ENCODE results near the gene SLC16A8.

SLC16A8 gene

DNA sequence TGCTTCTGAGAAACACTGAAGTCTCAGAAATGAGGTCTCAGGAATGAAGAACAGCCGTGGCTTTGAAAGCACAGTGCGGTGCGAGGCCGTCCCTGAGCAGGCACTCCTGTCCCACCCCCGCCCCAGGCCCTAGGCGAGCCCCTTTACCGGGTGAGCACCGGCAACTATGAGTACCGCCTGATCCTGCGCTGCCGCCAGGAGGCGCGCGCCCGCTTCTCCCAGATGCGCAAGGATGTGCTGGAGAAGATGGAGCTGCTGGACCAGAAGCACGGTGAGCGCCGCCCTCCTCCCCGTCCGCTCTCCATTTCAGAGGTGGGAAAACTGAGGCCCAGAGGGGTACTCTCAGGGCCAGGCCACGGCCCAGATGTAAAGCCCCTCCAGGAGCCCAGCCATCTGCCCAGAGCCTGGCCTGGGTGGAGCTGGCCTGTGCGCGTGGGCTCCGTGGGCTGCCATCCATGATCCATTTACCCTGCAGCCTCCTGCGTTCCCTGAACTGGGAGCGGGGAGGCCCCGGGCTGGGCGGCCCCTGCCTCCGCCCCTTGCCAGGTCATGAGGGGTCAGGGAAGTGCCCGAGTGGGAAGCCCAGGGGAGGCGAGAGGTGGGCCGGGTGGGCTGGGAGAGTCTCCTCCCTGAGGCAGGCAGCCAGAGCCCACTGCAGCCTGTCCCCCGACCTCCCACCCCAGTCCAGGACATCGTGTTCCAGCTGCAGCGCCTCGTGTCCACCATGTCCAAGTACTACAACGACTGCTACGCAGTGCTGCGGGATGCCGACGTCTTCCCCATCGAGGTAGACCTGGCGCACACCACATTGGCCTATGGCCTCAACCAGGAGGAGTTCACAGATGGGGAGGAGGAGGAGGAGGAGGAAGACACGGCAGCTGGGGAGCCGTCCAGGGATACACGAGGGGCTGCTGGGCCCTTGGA is 9.5 kb downstream of the SLC16A8 start:
- no peak for DNase-seq (ENCODE audit: low read depth in 1 of 2, low spot score in 1 of 2)

DNA sequence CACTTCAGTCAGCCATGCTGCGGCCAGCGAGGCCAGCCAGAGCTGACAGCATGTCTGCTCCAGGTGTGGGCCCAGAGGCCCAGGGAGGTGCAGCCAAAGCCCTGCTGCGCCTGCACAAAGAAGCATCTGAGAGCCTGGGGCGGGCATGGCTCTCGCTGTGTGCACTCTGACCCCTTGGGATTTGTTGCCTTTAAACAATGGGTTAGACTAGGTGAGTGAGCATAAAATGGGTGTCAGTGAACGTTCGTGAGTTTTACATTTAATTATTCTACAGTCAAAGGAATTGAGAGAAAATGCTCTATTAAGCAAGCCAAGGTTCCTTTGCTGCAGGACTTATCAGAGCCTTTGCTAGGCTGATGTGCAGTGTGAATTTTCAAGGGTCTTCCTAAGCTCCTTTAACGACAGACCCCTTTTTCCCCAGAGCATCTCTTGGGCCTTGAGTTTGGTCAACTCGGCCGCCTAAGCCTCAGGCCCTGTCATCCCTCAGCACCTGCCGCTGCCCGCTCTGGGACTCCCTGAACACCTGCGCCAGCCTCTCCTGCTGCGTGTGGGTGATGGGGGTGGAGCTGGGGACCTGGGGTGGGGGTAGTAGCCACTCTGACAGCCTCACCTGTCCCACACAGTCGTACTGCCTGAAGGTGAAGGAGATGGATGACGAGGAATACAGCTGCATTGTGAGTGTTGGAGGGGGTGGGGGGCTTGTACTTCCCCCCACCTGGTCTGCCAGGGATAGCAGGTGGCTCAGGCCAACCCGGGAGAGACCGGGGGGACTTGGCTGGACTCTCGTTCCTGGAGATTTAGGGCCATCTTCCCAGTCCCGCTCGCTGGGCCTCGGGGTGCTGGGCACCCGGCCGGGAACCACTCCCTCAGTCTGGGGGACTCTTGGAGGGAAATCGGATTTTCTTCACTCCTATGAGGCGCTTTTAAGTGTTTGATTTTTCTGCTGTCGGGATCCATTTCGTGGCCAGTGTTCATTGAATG is 10.5 kb downstream of the SLC16A8 start:
- no peak for DNase-seq (ENCODE audit: low read depth in 1 of 2, low spot score in 1 of 2)

GRCh38 chr22:38072322-38073149 is 11.4 kb downstream of the SLC16A8 start:
- no peak for DNase-seq (ENCODE audit: low read depth in 1 of 2, low spot score in 1 of 2)

GRCh38 chr22:38071421-38072321 is 12.3 kb downstream of the SLC16A8 start:
- DNase-seq (ENCODE audit: low read depth in 1 of 2, low spot score in 1 of 2), result no peak

GRCh38 chr22:38070250-38070921 is 13.6 kb downstream of the SLC16A8 start:
- DNase-seq (ENCODE audit: low read depth in 1 of 2, low spot score in 1 of 2), result no peak

DNA sequence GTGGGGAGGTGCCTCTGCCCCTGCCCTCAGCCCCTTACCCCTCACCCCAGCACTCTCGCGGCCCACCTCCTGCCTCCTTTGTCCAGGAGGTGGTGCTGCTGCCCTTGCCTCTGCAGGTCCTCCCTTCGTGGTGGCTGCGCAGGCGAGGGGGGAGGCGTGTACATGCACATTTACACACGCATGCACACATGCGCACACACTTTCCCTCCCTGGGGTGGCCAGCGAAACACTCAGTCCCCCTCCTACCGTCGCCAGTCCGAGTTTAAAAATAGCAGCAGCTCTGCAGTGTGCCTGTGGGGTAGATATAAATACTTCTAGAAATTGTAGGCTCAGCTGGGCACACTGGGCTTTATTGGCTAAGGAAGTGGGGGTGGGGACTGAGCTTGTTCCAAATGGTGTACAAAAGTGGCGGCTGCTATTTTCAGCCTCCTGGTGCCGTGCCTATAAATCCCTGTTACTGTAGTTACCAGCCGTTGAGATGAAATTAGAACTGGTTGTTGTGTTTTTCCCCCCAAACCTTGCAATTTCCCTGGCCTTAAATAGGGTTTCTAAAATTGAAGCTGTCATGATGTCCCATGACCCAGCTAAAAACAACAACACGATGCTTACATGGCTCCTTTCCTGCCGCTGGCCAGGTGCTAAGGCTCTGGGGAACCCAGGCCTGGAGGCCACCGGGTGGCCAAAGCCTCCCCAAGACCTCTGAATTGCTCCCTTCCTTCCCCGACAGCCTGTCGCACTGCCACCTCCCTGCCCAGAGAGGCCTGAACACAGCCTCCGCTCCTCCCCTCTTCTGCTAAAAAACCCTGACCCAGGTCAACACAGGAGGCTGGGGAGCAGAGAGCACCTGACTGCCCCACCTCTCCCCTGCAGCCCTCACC is 14.4 kb downstream of the SLC16A8 start:
- no peak for DNase-seq (ENCODE audit: low read depth in 1 of 2, low spot score in 1 of 2)

GRCh38 chr22:38068641-38069371 is 15.2 kb downstream of the SLC16A8 start:
- DNase-seq (ENCODE audit: low read depth in 1 of 2, low spot score in 1 of 2), result no peak

DNA sequence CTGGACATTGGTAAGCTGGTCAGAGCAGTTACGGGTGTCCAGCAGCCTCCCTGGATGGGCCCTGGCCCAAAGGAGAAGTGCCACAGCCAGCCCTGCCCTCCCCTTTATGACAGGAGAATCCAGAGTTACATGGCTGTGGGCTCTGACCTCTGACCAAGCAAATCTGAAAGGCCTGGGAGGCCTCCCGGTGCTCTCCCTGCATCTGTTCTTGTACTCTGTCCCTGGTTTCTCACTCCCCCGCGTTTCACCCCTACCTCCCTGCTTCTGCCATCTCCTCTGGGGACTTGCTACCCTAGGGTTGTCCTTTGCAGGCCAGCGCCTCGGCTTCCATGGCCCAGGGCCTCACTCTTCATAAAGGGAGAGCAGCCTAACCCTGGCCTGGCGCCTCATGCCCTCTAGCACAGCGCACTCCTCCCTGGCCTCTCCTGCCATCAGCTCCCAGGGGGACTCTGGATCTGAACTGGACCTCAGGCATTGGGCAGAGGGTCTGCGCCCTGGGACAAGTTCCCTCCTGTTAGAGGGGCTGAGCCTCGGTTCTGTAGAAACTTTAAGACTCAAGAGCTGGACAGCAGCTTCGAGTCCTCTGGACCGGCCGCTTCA is 16.1 kb downstream of the SLC16A8 start:
- DNase-seq (ENCODE audit: low read depth in 1 of 2, low spot score in 1 of 2), result no peak

- DNase-seq (ENCODE audit: low read depth in 1 of 2, low spot score in 1 of 2), result no peak
Observed at GRCh38 chr22:38067028-38067415, 17.0 kb downstream of the SLC16A8 start.

DNA sequence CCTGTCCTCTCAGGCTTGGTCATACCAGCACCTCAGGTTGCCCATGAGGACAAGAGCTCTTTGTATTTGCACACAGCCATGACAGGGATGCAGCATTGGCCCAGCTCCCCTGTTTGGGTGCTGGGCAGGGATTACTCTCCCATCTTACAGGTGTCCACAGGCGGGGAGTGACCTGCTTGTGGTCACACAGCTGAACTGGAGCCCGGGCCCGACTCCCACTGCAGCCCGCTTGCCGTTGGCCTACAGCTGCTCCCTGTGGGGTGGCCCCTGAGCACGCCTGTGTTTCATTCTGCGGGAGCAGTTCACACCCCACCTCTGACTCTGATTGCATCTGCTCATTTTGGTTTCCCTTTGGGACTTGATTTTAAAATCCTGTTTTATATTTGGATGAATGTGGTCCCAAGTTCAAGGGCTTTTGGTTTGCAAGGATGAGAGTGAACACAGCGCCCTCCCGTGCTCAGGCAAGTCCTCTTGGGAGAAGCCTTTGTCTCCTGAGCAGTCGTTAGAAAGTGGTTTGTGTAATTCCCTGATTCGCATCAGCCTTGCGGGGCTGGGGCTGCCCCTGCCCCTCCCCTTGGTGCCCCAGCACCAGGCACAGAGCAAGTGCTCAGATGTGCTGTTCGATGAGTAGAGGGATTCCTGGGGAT is 17.5 kb downstream of the SLC16A8 start:
- DNase-seq (ENCODE audit: low read depth in 1 of 2, low spot score in 1 of 2), result no peak

DNA sequence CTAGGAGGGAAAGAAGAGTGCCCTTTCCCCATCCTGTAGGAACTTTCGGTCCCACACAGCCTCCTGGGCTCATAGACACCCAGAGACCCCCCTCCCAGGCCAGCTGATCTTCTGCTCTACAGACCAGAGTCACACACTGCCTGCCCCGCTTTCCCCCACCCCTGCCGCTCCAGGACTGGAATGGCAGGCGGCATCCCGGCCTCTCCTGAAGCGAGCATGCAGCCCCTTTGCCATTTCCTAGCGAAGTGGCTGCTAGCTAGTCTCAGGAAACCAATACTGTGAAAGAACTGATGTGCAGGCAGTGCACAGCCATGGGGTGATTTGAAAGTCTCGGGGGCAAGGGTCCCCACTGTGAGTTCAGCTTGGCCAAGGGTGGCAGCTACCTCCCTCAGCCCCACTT is 18.4 kb downstream of the SLC16A8 start:
- no peak for DNase-seq (ENCODE audit: low read depth in 1 of 2, low spot score in 1 of 2)

GRCh38 chr22:38062791-38063190 is 21.2 kb downstream of the SLC16A8 start:
- DNase-seq (ENCODE audit: low read depth in 1 of 2, low spot score in 1 of 2), result no peak

GRCh38 chr22:38056969-38057891 is 26.8 kb downstream of the SLC16A8 start, which contains the start of gene PICK1:
TSS of gene PICK1 (plus strand) at chr22:38057404. CDS start at chr22:38057810, 406 bp downstream.
- peak; percentile 73 to 77 for DNase-seq (ENCODE audit: low read depth in 1 of 2, low spot score in 1 of 2)

GRCh38 chr22:38051900-38052862 is 31.8 kb downstream of the SLC16A8 start:
- peak; percentile 59 to 64 for DNase-seq (ENCODE audit: low read depth in 1 of 2, low spot score in 1 of 2)
